GM12878 (cell line): Measurements from ENCODE around the gene TARM1. TPM values are rescaled to one million over a fixed set of nuclear protein-coding genes. Genes with fewer than 3 reads are reported as not detected.

Experiments
- ATAC-seq: fragments of 200-7000 bp; cut with Tn5 transposase; 3 replicates; pipeline ENCODE4 v1.9.1; 2020; ENCODE audit warnings: mild to moderate bottlenecking, moderate library complexity
- BruUV-seq: library from RNA; stranded (reverse); fragments of 400-500 nt; replicated peaks from 2 replicates; lab custom pipeline; 2021; lab: Mats Ljungman, UMichigan
- CTCF ChIA-PET: fragments of 300-600 bp; sonication (Branson Sonifier 250); formaldehyde crosslinking; extraction: SDS; loops from one replicate; lab custom pipeline; 2021; ENCODE audit warnings: inconsistent platforms; lab: Yijun Ruan, JAX
- POLR2A ChIA-PET: fragments of 350-600 bp; formaldehyde crosslinking; extraction: SDS; loops from one replicate; lab custom pipeline; 2021; ENCODE audit warnings: inconsistent platforms; lab: Charles Lee
- RAD21 ChIA-PET: fragments of 300-600 bp; sonication (Branson Sonifier 250); formaldehyde crosslinking; loops from one replicate; lab custom pipeline; 2023; ENCODE audit warnings: antibody characterized with exemption; ENCODE audit not compliant: unreplicated experiment; lab: Charles Lee
- SMC1A ChIA-PET: fragments of 300-600 bp; sonication (Branson Sonifier 250); formaldehyde crosslinking; loops from one replicate; lab custom pipeline; 2023; ENCODE audit not compliant: unreplicated experiment, uncharacterized antibody; lab: Charles Lee
- DNase-seq: peaks from one replicate; pipeline ENCODE4 v3.0.0-alpha.2; 2011; ENCODE audit warnings: low read depth, low spot score
- FAIRE-seq: peaks from 3 replicates; lab custom pipeline; 2011; peaks lifted over from hg19 to GRCh38; lab: Jason Lieb, UNC
- H2AFZ ChIP-seq: 2 replicates; pipeline ENCODE4 v1.6.0; 2011; ENCODE audit warnings: low read depth, low read length, control low read depth; ENCODE audit not compliant: control insufficient read depth
- H3K27ac ChIP-seq: 2 replicates; pipeline ENCODE4 v1.5.1; 2011; ENCODE audit warnings: control low read depth; ENCODE audit not compliant: control insufficient read depth, insufficient read depth
- H3K27me3 ChIP-seq, 2 experiments: replicated peaks in 1 of 2; 2 replicates each; pipeline versions ENCODE4 v1.6.0 to v1.6.1; 2011; ENCODE audit warnings: low read length in 1 of 2; ENCODE audit not compliant: control insufficient read depth in 2 of 2, insufficient read depth in 2 of 2
- H3K36me3 ChIP-seq, 2 experiments: 2 replicates each; pipeline ENCODE4 v1.5.1; 2011; ENCODE audit warnings: low read length in 1 of 2; ENCODE audit not compliant: control insufficient read depth in 2 of 2, insufficient read depth in 2 of 2
- H3K4me1 ChIP-seq: 2 replicates; pipeline ENCODE4 v1.6.1; 2011; ENCODE audit warnings: mild to moderate bottlenecking, low read length, moderate library complexity, mixed read lengths; ENCODE audit not compliant: control insufficient read depth, insufficient read depth
- H3K4me2 ChIP-seq: 2 replicates; pipeline ENCODE4 v1.6.0; 2011; ENCODE audit warnings: control low read depth; ENCODE audit not compliant: control insufficient read depth, insufficient read depth
- H3K4me3 ChIP-seq: fragments of 200-600 bp; sonication (generic); 2 replicates; pipeline ENCODE4 v1.5.1; 2016
- H3K79me2 ChIP-seq: 2 replicates; pipeline ENCODE4 v1.6.0; 2011; ENCODE audit warnings: low read length; ENCODE audit not compliant: control insufficient read depth, insufficient read depth
- H3K9ac ChIP-seq: 2 replicates; pipeline ENCODE4 v1.8.0; 2011; ENCODE audit warnings: low read length, control low read depth, mixed read lengths; ENCODE audit not compliant: control insufficient read depth, insufficient read depth
- H3K9me3 ChIP-seq: replicated peaks from 3 replicates; pipeline ENCODE4 v1.5.1; 2011; ENCODE audit warnings: mild to moderate bottlenecking, low read length; ENCODE audit not compliant: control insufficient read depth, insufficient read depth
- H4K20me1 ChIP-seq: 2 replicates; pipeline ENCODE4 v1.6.0; 2011; ENCODE audit not compliant: control insufficient read depth, insufficient read depth
- CBFB ChIP-seq: IDR thresholded peaks from 2 replicates; pipeline ENCODE4 v1.6.1; 2016; ENCODE audit warnings: antibody characterized with exemption, low read depth
- KDM1A ChIP-seq: fragments of 200-600 bp; sonication (generic); IDR thresholded peaks from 2 replicates; pipeline ENCODE4 v1.6.1; 2016; ENCODE audit warnings: borderline replicate concordance
- ZNF24 ChIP-seq: fragments of 450-650 bp; IDR thresholded peaks from 2 replicates; pipeline ENCODE4 v1.6.1; 2017; ENCODE audit warnings: antibody characterized with exemption, mild to moderate bottlenecking
- WGBS: methylation state at CpG from one replicate; pipeline ENCODE4 v1.1.6; 2016; ENCODE audit warnings: low lambda C conversion rate; ENCODE audit not compliant: insufficient replicate concordance, insufficient coverage; ENCODE audit errors: missing lambda C conversion rate; 5-methylcytosine and 5-hydroxymethylcytosine counted together
- in situ Hi-C: fragments of 300-500 bp; cut with MboI; formaldehyde crosslinking; loops from 9 replicates; pipeline ENCODE4 v1.14.3; 2018; ENCODE audit warnings: mixed read lengths
- intact Hi-C: fragments of 100-400 bp; cut with micrococcal nuclease; formaldehyde crosslinking; loops from one replicate; pipeline ENCODE4 v1.14.2; 2022; ENCODE audit not compliant: unreplicated experiment
- polyA plus RNA-seq, 11 experiments: library from polyadenylated mRNA; depleted of rRNA in 4 of 11; unstranded in 6 of 11; stranded (reverse) in 5 of 11; fragments of >200 nt; fragmentation: Nextera tagmentation in 4 of 11; fragmentation: Illumina TruSeq in 1 of 11; extraction: Ambion mirVana in 4 of 11; extraction: Trizol in 1 of 11; gene quantifications; 1 replicate in 1 of 11; 2 replicates in 10 of 11; pipeline versions ENCODE4 v1.2.1 to v1.2.3, GENCODE V29; 2011 to 2016; ENCODE audit warnings: inconsistent platforms in 2 of 11, missing spikeins in 2 of 11, low read depth in 1 of 11
- total RNA-seq, 4 experiments: library from RNA; depleted of rRNA in 3 of 4; stranded (reverse); fragments of >200 nt in 3 of 4; fragmentation: Illumina TruSeq in 1 of 4; extraction: Trizol in 1 of 4; gene quantifications; 2 replicates each; pipeline versions ENCODE4 v1.2.1 to v1.2.3, GENCODE V29; 2013 to 2021
- TF ChIP-seq, protein P1 (sequence below): fragments of 450-650 bp; IDR thresholded peaks from 2 replicates; pipeline ENCODE4 v1.6.1; 2017; ENCODE audit warnings: antibody characterized with exemption, mild to moderate bottlenecking, moderate library complexity
- TF ChIP-seq, protein P2 (sequence below): IDR thresholded peaks from 2 replicates; pipeline ENCODE4 v1.6.1; 2012; ENCODE audit warnings: mild to moderate bottlenecking, low read depth, low read length
- TF ChIP-seq, protein P3 (sequence below): IDR thresholded peaks from 2 replicates; pipeline ENCODE4 v1.6.1; 2011; ENCODE audit warnings: borderline replicate concordance, low read depth, mild to moderate bottlenecking, moderate library complexity, mixed read lengths, low read length; ENCODE audit not compliant: insufficient read depth; ENCODE audit errors: extremely low read length
- TF ChIP-seq, protein P4 (sequence below): IDR thresholded peaks from 2 replicates; pipeline ENCODE4 v1.6.1; 2012; ENCODE audit warnings: low read depth, low read length, improper control_type of control experiment

The TARM1 gene
- total and polyA plus RNA-seq, 10 of the 15 experiments (the other 5 are each of a cell fraction or from before 2014, with no cell fraction given), result not detected

DNA sequence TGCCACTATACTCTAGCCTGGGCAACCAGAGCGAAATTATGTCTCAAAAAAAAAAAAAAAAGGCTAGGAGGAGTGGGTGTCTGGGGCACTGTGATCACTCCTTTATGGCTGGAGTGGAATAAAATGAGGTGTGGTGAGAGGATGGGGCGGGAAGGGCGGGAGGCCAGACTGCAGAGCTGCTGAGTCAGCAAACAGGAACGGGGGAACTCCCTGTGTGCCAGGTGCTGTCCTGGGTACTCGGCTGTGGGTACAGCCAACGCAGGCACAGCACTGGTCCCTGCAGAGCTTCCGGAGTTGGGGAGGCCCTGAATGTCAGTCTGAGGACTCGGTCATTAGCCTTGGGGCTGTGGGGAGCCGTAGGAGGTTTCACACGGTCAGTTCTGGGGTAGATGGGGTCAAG is 40.1 kb upstream of the TARM1 start:
- TF ChIP-seq, protein P1, sequence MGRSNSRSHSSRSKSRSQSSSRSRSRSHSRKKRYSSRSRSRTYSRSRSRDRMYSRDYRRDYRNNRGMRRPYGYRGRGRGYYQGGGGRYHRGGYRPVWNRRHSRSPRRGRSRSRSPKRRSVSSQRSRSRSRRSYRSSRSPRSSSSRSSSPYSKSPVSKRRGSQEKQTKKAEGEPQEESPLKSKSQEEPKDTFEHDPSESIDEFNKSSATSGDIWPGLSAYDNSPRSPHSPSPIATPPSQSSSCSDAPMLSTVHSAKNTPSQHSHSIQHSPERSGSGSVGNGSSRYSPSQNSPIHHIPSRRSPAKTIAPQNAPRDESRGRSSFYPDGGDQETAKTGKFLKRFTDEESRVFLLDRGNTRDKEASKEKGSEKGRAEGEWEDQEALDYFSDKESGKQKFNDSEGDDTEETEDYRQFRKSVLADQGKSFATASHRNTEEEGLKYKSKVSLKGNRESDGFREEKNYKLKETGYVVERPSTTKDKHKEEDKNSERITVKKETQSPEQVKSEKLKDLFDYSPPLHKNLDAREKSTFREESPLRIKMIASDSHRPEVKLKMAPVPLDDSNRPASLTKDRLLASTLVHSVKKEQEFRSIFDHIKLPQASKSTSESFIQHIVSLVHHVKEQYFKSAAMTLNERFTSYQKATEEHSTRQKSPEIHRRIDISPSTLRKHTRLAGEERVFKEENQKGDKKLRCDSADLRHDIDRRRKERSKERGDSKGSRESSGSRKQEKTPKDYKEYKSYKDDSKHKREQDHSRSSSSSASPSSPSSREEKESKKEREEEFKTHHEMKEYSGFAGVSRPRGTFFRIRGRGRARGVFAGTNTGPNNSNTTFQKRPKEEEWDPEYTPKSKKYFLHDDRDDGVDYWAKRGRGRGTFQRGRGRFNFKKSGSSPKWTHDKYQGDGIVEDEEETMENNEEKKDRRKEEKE, result no peak
- TF ChIP-seq, protein P2, sequence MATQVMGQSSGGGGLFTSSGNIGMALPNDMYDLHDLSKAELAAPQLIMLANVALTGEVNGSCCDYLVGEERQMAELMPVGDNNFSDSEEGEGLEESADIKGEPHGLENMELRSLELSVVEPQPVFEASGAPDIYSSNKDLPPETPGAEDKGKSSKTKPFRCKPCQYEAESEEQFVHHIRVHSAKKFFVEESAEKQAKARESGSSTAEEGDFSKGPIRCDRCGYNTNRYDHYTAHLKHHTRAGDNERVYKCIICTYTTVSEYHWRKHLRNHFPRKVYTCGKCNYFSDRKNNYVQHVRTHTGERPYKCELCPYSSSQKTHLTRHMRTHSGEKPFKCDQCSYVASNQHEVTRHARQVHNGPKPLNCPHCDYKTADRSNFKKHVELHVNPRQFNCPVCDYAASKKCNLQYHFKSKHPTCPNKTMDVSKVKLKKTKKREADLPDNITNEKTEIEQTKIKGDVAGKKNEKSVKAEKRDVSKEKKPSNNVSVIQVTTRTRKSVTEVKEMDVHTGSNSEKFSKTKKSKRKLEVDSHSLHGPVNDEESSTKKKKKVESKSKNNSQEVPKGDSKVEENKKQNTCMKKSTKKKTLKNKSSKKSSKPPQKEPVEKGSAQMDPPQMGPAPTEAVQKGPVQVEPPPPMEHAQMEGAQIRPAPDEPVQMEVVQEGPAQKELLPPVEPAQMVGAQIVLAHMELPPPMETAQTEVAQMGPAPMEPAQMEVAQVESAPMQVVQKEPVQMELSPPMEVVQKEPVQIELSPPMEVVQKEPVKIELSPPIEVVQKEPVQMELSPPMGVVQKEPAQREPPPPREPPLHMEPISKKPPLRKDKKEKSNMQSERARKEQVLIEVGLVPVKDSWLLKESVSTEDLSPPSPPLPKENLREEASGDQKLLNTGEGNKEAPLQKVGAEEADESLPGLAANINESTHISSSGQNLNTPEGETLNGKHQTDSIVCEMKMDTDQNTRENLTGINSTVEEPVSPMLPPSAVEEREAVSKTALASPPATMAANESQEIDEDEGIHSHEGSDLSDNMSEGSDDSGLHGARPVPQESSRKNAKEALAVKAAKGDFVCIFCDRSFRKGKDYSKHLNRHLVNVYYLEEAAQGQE, result no peak
- TF ChIP-seq CBFB (no peak), KDM1A (no peak), ZNF24 (no peak)
- TF ChIP-seq, protein P3, sequence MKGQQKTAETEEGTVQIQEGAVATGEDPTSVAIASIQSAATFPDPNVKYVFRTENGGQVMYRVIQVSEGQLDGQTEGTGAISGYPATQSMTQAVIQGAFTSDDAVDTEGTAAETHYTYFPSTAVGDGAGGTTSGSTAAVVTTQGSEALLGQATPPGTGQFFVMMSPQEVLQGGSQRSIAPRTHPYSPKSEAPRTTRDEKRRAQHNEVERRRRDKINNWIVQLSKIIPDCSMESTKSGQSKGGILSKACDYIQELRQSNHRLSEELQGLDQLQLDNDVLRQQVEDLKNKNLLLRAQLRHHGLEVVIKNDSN, result no peak
- TF ChIP-seq, protein P4, sequence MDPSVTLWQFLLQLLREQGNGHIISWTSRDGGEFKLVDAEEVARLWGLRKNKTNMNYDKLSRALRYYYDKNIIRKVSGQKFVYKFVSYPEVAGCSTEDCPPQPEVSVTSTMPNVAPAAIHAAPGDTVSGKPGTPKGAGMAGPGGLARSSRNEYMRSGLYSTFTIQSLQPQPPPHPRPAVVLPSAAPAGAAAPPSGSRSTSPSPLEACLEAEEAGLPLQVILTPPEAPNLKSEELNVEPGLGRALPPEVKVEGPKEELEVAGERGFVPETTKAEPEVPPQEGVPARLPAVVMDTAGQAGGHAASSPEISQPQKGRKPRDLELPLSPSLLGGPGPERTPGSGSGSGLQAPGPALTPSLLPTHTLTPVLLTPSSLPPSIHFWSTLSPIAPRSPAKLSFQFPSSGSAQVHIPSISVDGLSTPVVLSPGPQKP, result no peak
- TF ChIP-seq, all 136 proteins: peak for 0
- no peak overlapping the region for H3K27ac ChIP-seq
- BruUV-seq, result no TSS peak
- no peak overlapping the region for H2AFZ ChIP-seq
- no peak overlapping the region for H3K9ac ChIP-seq
- ChIA-PET RAD21 (no interaction called here), POLR2A (no interaction called here), CTCF (no interaction called here), SMC1A (no interaction called here)
- 82% methylated on average over 10 of the region's 10 CpGs for WGBS
- peaks cover 14 to 25% of the 10 kb centered on the region in 2 experiments for H3K36me3 ChIP-seq
- peaks cover 10% of the 10 kb centered on the region for H3K79me2 ChIP-seq
- FAIRE-seq (no peak), ATAC-seq (no peak), DNase-seq (no peak)
- no peaks in the 10 kb centered on the region for H3K9me3 ChIP-seq
- H3K27me3 ChIP-seq, result no peaks in the 10 kb centered on the region
- H4K20me1 ChIP-seq, result no peaks in the 10 kb centered on the region
- in situ Hi-C loops (no loop called here), intact Hi-C loops (no loop called here)
- no peak overlapping the region for H3K4me2 ChIP-seq
- no peak overlapping the region for H3K4me3 ChIP-seq
- H3K4me1 ChIP-seq, result peaks cover 10% of the 10 kb centered on the region
